ENCODE measurements around the gene DMC1.

DMC1 gene

GRCh38 chr22:38494498-38494897 lies 75.5 kb downstream of the DMC1 start:
- no peak overlapping the region for H3K27ac ChIP-seq
- TF ChIP-seq CTCF (conservative IDR thresholded peaks at IDR 0.05): no peak

GRCh38 chr22:38491707-38492348 lies 78.2 kb downstream of the DMC1 start:
- TF ChIP-seq CTCF (conservative IDR thresholded peaks at IDR 0.05): no peak
- peak overlapping the region; percentile 3; the same call in 1 of the 2 replicates for H3K27ac ChIP-seq

GRCh38 chr22:38490915-38491314 lies 79.1 kb downstream of the DMC1 start:
- H3K27ac ChIP-seq: peak overlapping the region; percentile 1; the same call in 1 of the 2 replicates
- no peak for TF ChIP-seq CTCF (conservative IDR thresholded peaks at IDR 0.05)

GRCh38 chr22:38490475-38490874 lies 79.5 kb downstream of the DMC1 start:
- TF ChIP-seq CTCF (conservative IDR thresholded peaks at IDR 0.05): no peak
- no peak overlapping the region; the same call in 1 of the 2 replicates for H3K27ac ChIP-seq

- H3K27ac ChIP-seq: no peak overlapping the region
- no peak for TF ChIP-seq CTCF (conservative IDR thresholded peaks at IDR 0.05)
Measured at GRCh38 chr22:38489561-38490145, 80.3 kb downstream of the DMC1 start.

- no peak for TF ChIP-seq CTCF (conservative IDR thresholded peaks at IDR 0.05)
- no peak overlapping the region for H3K27ac ChIP-seq
Measured at GRCh38 chr22:38489142-38489541, 80.8 kb downstream of the DMC1 start.

GRCh38 chr22:38487946-38488345 lies 82.0 kb downstream of the DMC1 start:
- H3K27ac ChIP-seq: no peak overlapping the region

More at GRCh38 chr22:38487946-38488345, 82.0 kb downstream of the DMC1 start:
- TF ChIP-seq CTCF (conservative IDR thresholded peaks at IDR 0.05): no peak

Data from VCaP (cell line).